Nephron (organoid): ENCODE results near the gene FIP1L1.

ENCODE experiments used
- H3K27ac Mint-ChIP-seq, 3 experiments: 2 replicates each; pipeline ENCODE4 v1.8.0; 2020; ENCODE audit warnings: mixed read lengths in 3 of 3, mild to moderate bottlenecking in 2 of 3, moderate library complexity in 1 of 3
- H3K27me3 Mint-ChIP-seq: 2 replicates; pipeline ENCODE4 v1.8.0; 2021; ENCODE audit warnings: low read depth, mild to moderate bottlenecking, moderate library complexity, mixed read lengths
- H3K36me3 Mint-ChIP-seq: 2 replicates; pipeline ENCODE4 v1.8.0; 2020; ENCODE audit warnings: low read depth, mixed read lengths
- H3K4me1 Mint-ChIP-seq: 2 replicates; pipeline ENCODE4 v1.8.0; 2020; ENCODE audit warnings: mixed read lengths
- H3K4me3 Mint-ChIP-seq, 3 experiments: 2 replicates each; pipeline ENCODE4 v1.8.0; 2020; ENCODE audit warnings: mild to moderate bottlenecking in 3 of 3, mixed read lengths in 3 of 3, moderate library complexity in 2 of 3
- H3K9me3 Mint-ChIP-seq: 2 replicates; pipeline ENCODE4 v1.8.0; 2020; ENCODE audit warnings: mixed read lengths
- CTCF ChIP-seq, 3 experiments: fragments of 200-600 bp; sonication (generic); IDR thresholded peaks; one replicate each; pipeline ENCODE4 v1.5.0; 2021; ENCODE audit warnings: antibody characterized with exemption in 3 of 3; ENCODE audit not compliant: unreplicated experiment in 3 of 3

FIP1L1 gene

GRCh38 chr4:53432528-53433424 lies 55.3 kb downstream of the FIP1L1 start:
- Mint-ChIP-seq H3K36me3 (peaks cover 74% of the 10 kb centered on the region), H3K4me3 (no peak overlapping the region), H3K27me3 (no peaks in the 10 kb centered on the region), H3K27ac (no peak overlapping the region), H3K9me3 (no peaks in the 10 kb centered on the region), H3K4me1 (no peaks in the 10 kb centered on the region)
- no peak for TF ChIP-seq CTCF (IDR thresholded peaks at IDR 0.05; ENCODE audit: unreplicated experiment in 3 of 3)

GRCh38 chr4:53436251-53436650 lies 58.8 kb downstream of the FIP1L1 start:
- Mint-ChIP-seq H3K4me3 (no peak overlapping the region), H3K27me3 (no peaks in the 10 kb centered on the region), H3K4me1 (peaks cover 10% of the 10 kb centered on the region), H3K36me3 (peaks cover 61% of the 10 kb centered on the region), H3K9me3 (no peaks in the 10 kb centered on the region), H3K27ac (peak overlapping the region in 1 of 3 experiments; percentile 49)
- no peak for TF ChIP-seq CTCF (IDR thresholded peaks at IDR 0.05; ENCODE audit: unreplicated experiment in 3 of 3)

- TF ChIP-seq CTCF (IDR thresholded peaks at IDR 0.05; ENCODE audit: unreplicated experiment in 3 of 3) = no peak
- no peak overlapping the region for H3K27ac Mint-ChIP-seq
These were observed 64.1 kb downstream of the FIP1L1 start for GRCh38 chr4:53441564-53441963.

GRCh38 chr4:53444954-53445353 lies 67.5 kb downstream of the FIP1L1 start:
- Mint-ChIP-seq H3K27me3 (no peaks in the 10 kb centered on the region), H3K27ac (peak overlapping the region in 1 of 3 experiments; percentile 68), H3K9me3 (no peaks in the 10 kb centered on the region), H3K36me3 (peaks cover 69% of the 10 kb centered on the region), H3K4me1 (peaks cover 3% of the 10 kb centered on the region), H3K4me3 (no peak overlapping the region)
- TF ChIP-seq CTCF (IDR thresholded peaks at IDR 0.05; ENCODE audit: unreplicated experiment in 3 of 3) = no peak

More at GRCh38 chr4:53441564-53441963, 64.1 kb downstream of the FIP1L1 start:
- Mint-ChIP-seq H3K9me3 (no peaks in the 10 kb centered on the region), H3K4me3 (no peak overlapping the region), H3K27me3 (no peaks in the 10 kb centered on the region), H3K4me1 (peaks cover 10% of the 10 kb centered on the region), H3K36me3 (peaks cover 65% of the 10 kb centered on the region)

GRCh38 chr4:53450773-53451172 lies 73.3 kb downstream of the FIP1L1 start:
- no peak for TF ChIP-seq CTCF (IDR thresholded peaks at IDR 0.05; ENCODE audit: unreplicated experiment in 3 of 3)
- Mint-ChIP-seq H3K27me3 (no peaks in the 10 kb centered on the region), H3K4me3 (no peak overlapping the region), H3K36me3 (peaks cover 74% of the 10 kb centered on the region), H3K27ac (peak overlapping the region in 1 of 3 experiments; percentile 18), H3K4me1 (peaks cover 4% of the 10 kb centered on the region), H3K9me3 (no peaks in the 10 kb centered on the region)

- H3K27ac Mint-ChIP-seq = no peak overlapping the region
- H3K9me3 Mint-ChIP-seq = no peaks in the 10 kb centered on the region
- no peaks in the 10 kb centered on the region for H3K27me3 Mint-ChIP-seq
- H3K36me3 Mint-ChIP-seq = peaks cover 74% of the 10 kb centered on the region
- TF ChIP-seq CTCF (IDR thresholded peaks at IDR 0.05; ENCODE audit: unreplicated experiment in 3 of 3) = no peak
- no peak overlapping the region for H3K4me3 Mint-ChIP-seq
- peaks cover 6% of the 10 kb centered on the region for H3K4me1 Mint-ChIP-seq
These were observed 75.9 kb downstream of the FIP1L1 start for GRCh38 chr4:53453385-53453784.
